ENCODE measurements around the gene UGT3A1.

Gene UGT3A1

GRCh38 chr5:35904443-35905132, 86.6 kb downstream of the UGT3A1 start:
- DNase-seq = peak in 1 of 5 donors; percentile 75

- DNase-seq = peak in 1 of 5 donors; percentile 47
Observed at GRCh38 chr5:35903631-35904203, 87.5 kb downstream of the UGT3A1 start.

- peak in 1 of 5 donors; percentile 90 for DNase-seq
Observed at GRCh38 chr5:35902046-35902672, 89.0 kb downstream of the UGT3A1 start.
